ENCODE data around the gene NPIPB6. TPM values are rescaled to one million over a fixed set of nuclear protein-coding genes. Genes with fewer than 3 reads are reported as not detected.
"Not testable (repeated sequence)": the region's sequence is repeated elsewhere in the genome, so short reads cannot be mapped to it uniquely, and the experiment has no call there.

The NPIPB6 gene
- total RNA-seq, 4 donors from 2014 or later: 0.21 to 3.8 (median 2.1) TPM

GRCh38 chr16:28336940-28337710 is 26.2 kb downstream of the NPIPB6 start:
- not testable (repeated sequence) for H3K4me1 ChIP-seq
- WGBS, 2 donors: 48 to 52% methylated on average over 3 of the region's 5 CpGs

GRCh38 chr16:28335678-28336077 is 27.6 kb downstream of the NPIPB6 start:
- H3K4me3 ChIP-seq; intact Hi-C loops (cut with DNase I); H3K4me1 ChIP-seq; H3K36me3 ChIP-seq; H3K9me3 ChIP-seq; H3K27ac ChIP-seq; H3K27me3 ChIP-seq; DNase-seq: not testable (repeated sequence)
- WGBS, 2 donors: 59 to 89% methylated on average over 3 to 7 of the region's 8 CpGs

More at GRCh38 chr16:28336940-28337710, 26.2 kb downstream of the NPIPB6 start:
- intact Hi-C loops (cut with DNase I); H3K36me3 ChIP-seq; DNase-seq; H3K27me3 ChIP-seq; H3K9me3 ChIP-seq; H3K4me3 ChIP-seq: not testable (repeated sequence)
- peak overlapping the region in 1 of 4 donors; percentile 42 for H3K27ac ChIP-seq

GRCh38 chr16:28332632-28333031 is 30.7 kb downstream of the NPIPB6 start:
- 61 to 65% methylated on average over 4 to 5 of the region's 6 CpGs for WGBS, 2 donors
- H3K36me3 ChIP-seq; H3K4me3 ChIP-seq; H3K9me3 ChIP-seq; H3K27me3 ChIP-seq; intact Hi-C loops (cut with DNase I); H3K27ac ChIP-seq; DNase-seq: not testable (repeated sequence)
- peaks cover 0 to 20% (median 0%) of the 10 kb centered on the region in 3 donors for H3K4me1 ChIP-seq

GRCh38 chr16:28330981-28331380 is 32.3 kb downstream of the NPIPB6 start:
- H3K4me1 ChIP-seq: peaks cover 0 to 20% (median 0%) of the 10 kb centered on the region in 3 donors
- intact Hi-C loops (cut with DNase I); H3K27ac ChIP-seq; H3K4me3 ChIP-seq; DNase-seq; H3K36me3 ChIP-seq; H3K9me3 ChIP-seq; H3K27me3 ChIP-seq: not testable (repeated sequence)
- 80 to 88% methylated on average over 1 of the region's 2 CpGs for WGBS, 2 donors

- H3K36me3 ChIP-seq; H3K27me3 ChIP-seq; H3K4me3 ChIP-seq; H3K9me3 ChIP-seq; intact Hi-C loops (cut with DNase I); DNase-seq; H3K27ac ChIP-seq: not testable (repeated sequence)
- 22 to 38% methylated on average over 8 of the region's 9 CpGs for WGBS, 2 donors
- H3K4me1 ChIP-seq: peaks cover 0 to 20% (median 0%) of the 10 kb centered on the region in 3 donors
Measured at GRCh38 chr16:28330232-28330631, 33.1 kb downstream of the NPIPB6 start.

GRCh38 chr16:28326881-28327610 is 36.3 kb downstream of the NPIPB6 start:
- no peak overlapping the region for H3K27ac ChIP-seq
- no peaks in the 10 kb centered on the region for H3K27me3 ChIP-seq
- 54 to 57% methylated on average over 10 to 12 of the region's 12 CpGs for WGBS, 2 donors
- no peak for DNase-seq
- TF ChIP-seq POLR2A (IDR thresholded peaks at IDR 0.05) (no peak), CTCF (IDR thresholded peaks at IDR 0.05) (peak; percentile 37 to 64 (median 48))
- no peaks in the 10 kb centered on the region for H3K36me3 ChIP-seq
- intact Hi-C loops (cut with DNase I): no loop called here
- peaks cover 0 to 20% (median 0%) of the 10 kb centered on the region in 3 donors for H3K4me1 ChIP-seq
- no peak overlapping the region for H3K4me3 ChIP-seq
- no peaks in the 10 kb centered on the region for H3K9me3 ChIP-seq

- TF ChIP-seq CTCF (IDR thresholded peaks at IDR 0.05): no peak
- no peak for TF ChIP-seq POLR2A (IDR thresholded peaks at IDR 0.05)
- DNase-seq: no peak
- no peak overlapping the region for H3K4me3 ChIP-seq
- 92% methylated on average over 3 of the region's 3 CpGs for WGBS, 2 donors
- intact Hi-C loops (cut with DNase I): no loop called here
- peaks cover 0 to 6% (median 0%) of the 10 kb centered on the region in 3 donors for H3K4me1 ChIP-seq
- H3K36me3 ChIP-seq: no peaks in the 10 kb centered on the region
- H3K27me3 ChIP-seq: no peaks in the 10 kb centered on the region
- H3K9me3 ChIP-seq: no peaks in the 10 kb centered on the region
- no peak overlapping the region for H3K27ac ChIP-seq
Measured at GRCh38 chr16:28324887-28325279, 38.4 kb downstream of the NPIPB6 start.
